ENCODE results near the gene NQO2. TPM values are rescaled to one million over a fixed set of nuclear protein-coding genes. Genes with fewer than 3 reads are reported as not detected.

Gene NQO2
- total RNA-seq, 1 donor from 2014 or later, result 9.4 TPM

DNA sequence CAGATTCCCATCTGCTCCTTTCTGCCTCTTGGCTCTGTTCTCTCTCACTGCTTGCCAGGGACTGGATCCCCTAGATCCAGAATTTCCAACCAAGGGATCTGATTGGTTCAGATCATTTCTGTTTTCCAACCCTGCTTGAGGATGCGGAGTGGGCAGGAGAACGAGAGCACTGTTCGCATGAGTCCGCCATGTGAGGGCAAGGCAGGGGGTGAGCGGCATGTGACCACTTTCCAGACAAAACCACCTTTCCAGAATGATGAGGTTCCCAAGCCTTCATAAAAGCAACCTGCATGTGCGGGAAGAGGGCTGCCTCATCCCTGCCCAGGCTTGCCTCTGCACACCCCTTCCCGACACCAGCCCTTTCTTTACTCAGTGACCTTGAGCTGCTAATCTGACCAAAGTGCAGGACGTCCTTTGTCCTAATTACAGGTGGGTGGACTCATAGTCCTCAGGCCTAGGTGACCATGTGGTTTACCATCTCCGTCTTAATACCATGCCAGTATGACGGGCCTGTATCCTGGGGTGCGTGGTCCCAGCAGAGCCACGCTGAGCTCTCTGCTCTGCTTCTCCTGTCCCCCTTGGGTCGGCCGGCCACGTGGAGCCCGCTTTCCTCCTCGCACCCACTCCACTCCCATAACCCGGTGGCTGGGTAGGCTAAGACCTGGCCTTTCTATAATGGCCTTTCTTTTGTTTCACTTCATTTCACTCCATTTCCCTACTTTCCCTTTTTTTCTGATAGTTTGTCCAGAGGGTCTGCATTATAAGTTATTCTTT, 14.4 kb downstream of the NQO2 start:
- no peak for FAIRE-seq
- no peak overlapping the region for H3K4me2 ChIP-seq (ENCODE audit: low read length)
- Mint-ChIP-seq H3K27me3 (ENCODE audit: low read depth, unreplicated experiment) (no peaks in the 10 kb centered on the region), H3K36me3 (ENCODE audit: low read depth, unreplicated experiment) (peaks cover 54% of the 10 kb centered on the region), H3K9me3 (ENCODE audit: unreplicated experiment) (peaks cover 22% of the 10 kb centered on the region), H3K27ac (ENCODE audit: unreplicated experiment) (no peak overlapping the region), H3K4me1 (ENCODE audit: low read depth, unreplicated experiment) (peaks cover 5% of the 10 kb centered on the region), H3K4me3 (ENCODE audit: unreplicated experiment) (no peak overlapping the region)
- no peaks in the 10 kb centered on the region for H4K20me1 ChIP-seq (ENCODE audit: insufficient read depth, low read length)
- no peak overlapping the region for H2AFZ ChIP-seq (ENCODE audit: low read depth, low read length)
- TF ChIP-seq, protein P1, sequence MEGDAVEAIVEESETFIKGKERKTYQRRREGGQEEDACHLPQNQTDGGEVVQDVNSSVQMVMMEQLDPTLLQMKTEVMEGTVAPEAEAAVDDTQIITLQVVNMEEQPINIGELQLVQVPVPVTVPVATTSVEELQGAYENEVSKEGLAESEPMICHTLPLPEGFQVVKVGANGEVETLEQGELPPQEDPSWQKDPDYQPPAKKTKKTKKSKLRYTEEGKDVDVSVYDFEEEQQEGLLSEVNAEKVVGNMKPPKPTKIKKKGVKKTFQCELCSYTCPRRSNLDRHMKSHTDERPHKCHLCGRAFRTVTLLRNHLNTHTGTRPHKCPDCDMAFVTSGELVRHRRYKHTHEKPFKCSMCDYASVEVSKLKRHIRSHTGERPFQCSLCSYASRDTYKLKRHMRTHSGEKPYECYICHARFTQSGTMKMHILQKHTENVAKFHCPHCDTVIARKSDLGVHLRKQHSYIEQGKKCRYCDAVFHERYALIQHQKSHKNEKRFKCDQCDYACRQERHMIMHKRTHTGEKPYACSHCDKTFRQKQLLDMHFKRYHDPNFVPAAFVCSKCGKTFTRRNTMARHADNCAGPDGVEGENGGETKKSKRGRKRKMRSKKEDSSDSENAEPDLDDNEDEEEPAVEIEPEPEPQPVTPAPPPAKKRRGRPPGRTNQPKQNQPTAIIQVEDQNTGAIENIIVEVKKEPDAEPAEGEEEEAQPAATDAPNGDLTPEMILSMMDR (IDR thresholded peaks at IDR 0.05; ENCODE audit: insufficient read depth, low read depth, low read length), result no peak
- TF ChIP-seq EZH2 (IDR thresholded peaks at IDR 0.05; ENCODE audit: insufficient read depth, low read length), result no peak
- no peak overlapping the region for H3K4me3 ChIP-seq (ENCODE audit: insufficient read depth, low read depth, low read length)
- peaks cover 5% of the 10 kb centered on the region for H3K9me3 ChIP-seq (ENCODE audit: insufficient read depth, low read depth, low read length)
- H3K27ac ChIP-seq (ENCODE audit: low read depth, low read length), result no peak overlapping the region
- H3K79me2 ChIP-seq (ENCODE audit: insufficient read depth, low read length), result no peaks in the 10 kb centered on the region
- H3K9ac ChIP-seq (ENCODE audit: low read length), result no peak overlapping the region
- no peak for DNase-seq (ENCODE audit: low read depth)
- H3K36me3 ChIP-seq (ENCODE audit: insufficient read depth, low read length), result peaks cover 16% of the 10 kb centered on the region
- no peaks in the 10 kb centered on the region for H3K27me3 ChIP-seq (ENCODE audit: insufficient read depth, low read length)
- H3K4me1 ChIP-seq (ENCODE audit: insufficient read depth, low read length), result peaks cover 8% of the 10 kb centered on the region

DNA sequence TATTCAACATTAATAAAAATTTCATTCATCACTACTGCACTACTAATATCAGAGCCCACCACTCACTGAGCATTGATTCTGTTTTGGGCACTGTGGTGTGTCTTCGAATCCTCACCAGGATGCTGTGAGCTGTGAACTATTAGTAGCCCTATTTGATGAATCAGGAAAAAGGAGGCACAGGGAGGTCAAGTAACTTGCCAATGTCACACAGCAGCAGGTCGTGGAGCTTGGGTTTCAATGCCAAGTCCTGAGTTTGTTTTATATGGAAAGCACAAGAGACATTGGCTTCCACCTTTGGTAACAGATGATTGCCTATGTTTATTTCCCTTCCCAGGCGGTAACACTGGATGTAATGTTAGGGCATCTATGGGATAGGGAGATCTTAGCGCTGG, 15.0 kb downstream of the NQO2 start:
- Mint-ChIP-seq H3K4me3 (ENCODE audit: unreplicated experiment) (no peak overlapping the region), H3K36me3 (ENCODE audit: low read depth, unreplicated experiment) (peaks cover 52% of the 10 kb centered on the region), H3K27me3 (ENCODE audit: low read depth, unreplicated experiment) (no peaks in the 10 kb centered on the region), H3K4me1 (ENCODE audit: low read depth, unreplicated experiment) (peaks cover 5% of the 10 kb centered on the region), H3K9me3 (ENCODE audit: unreplicated experiment) (peaks cover 22% of the 10 kb centered on the region), H3K27ac (ENCODE audit: unreplicated experiment) (no peak overlapping the region)
- Histone ChIP-seq H2AFZ (ENCODE audit: low read depth, low read length) (no peak overlapping the region), H3K36me3 (ENCODE audit: insufficient read depth, low read length) (peaks cover 16% of the 10 kb centered on the region), H3K27me3 (ENCODE audit: insufficient read depth, low read length) (no peaks in the 10 kb centered on the region), H3K27ac (ENCODE audit: low read depth, low read length) (no peak overlapping the region), H4K20me1 (ENCODE audit: insufficient read depth, low read length) (no peaks in the 10 kb centered on the region), H3K4me1 (ENCODE audit: insufficient read depth, low read length) (peaks cover 8% of the 10 kb centered on the region), H3K9me3 (ENCODE audit: insufficient read depth, low read depth, low read length) (peaks cover 5% of the 10 kb centered on the region), H3K4me3 (ENCODE audit: insufficient read depth, low read depth, low read length) (no peak overlapping the region), H3K4me2 (ENCODE audit: low read length) (no peak overlapping the region), H3K9ac (ENCODE audit: low read length) (no peak overlapping the region), H3K79me2 (ENCODE audit: insufficient read depth, low read length) (no peaks in the 10 kb centered on the region)
- no peak for DNase-seq (ENCODE audit: low read depth)
- TF ChIP-seq, protein P1 (IDR thresholded peaks at IDR 0.05; ENCODE audit: insufficient read depth, low read depth, low read length), result no peak
- TF ChIP-seq EZH2 (IDR thresholded peaks at IDR 0.05; ENCODE audit: insufficient read depth, low read length), result no peak
- FAIRE-seq, result no peak

DNA sequence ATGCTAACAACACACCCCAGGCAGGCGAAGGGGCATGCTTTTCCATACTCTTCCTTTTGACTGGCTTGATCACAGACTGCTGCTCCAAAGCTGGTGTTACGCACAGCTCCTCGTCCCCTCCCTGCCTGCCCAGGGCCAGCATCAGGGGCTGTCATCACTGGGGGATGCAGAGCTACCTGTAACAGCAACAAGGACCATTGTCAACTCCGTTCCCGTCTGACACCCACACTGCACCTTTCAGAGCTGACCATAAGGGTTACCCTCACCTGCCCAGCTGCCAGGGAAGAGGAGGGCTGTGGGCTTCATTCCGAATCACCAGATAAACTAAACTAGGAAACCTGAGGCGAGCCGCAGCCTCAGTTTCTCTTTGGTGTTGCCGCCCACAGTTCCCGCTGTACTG, 15.4 kb downstream of the NQO2 start:
- Mint-ChIP-seq H3K4me1 (ENCODE audit: low read depth, unreplicated experiment) (peaks cover 5% of the 10 kb centered on the region), H3K9me3 (ENCODE audit: unreplicated experiment) (peaks cover 22% of the 10 kb centered on the region), H3K27me3 (ENCODE audit: low read depth, unreplicated experiment) (no peaks in the 10 kb centered on the region), H3K27ac (ENCODE audit: unreplicated experiment) (no peak overlapping the region), H3K36me3 (ENCODE audit: low read depth, unreplicated experiment) (peaks cover 49% of the 10 kb centered on the region), H3K4me3 (ENCODE audit: unreplicated experiment) (no peak overlapping the region)
- Histone ChIP-seq H3K4me1 (ENCODE audit: insufficient read depth, low read length) (peaks cover 5% of the 10 kb centered on the region), H3K79me2 (ENCODE audit: insufficient read depth, low read length) (no peaks in the 10 kb centered on the region), H4K20me1 (ENCODE audit: insufficient read depth, low read length) (no peaks in the 10 kb centered on the region), H3K36me3 (ENCODE audit: insufficient read depth, low read length) (peaks cover 16% of the 10 kb centered on the region), H3K9ac (ENCODE audit: low read length) (no peak overlapping the region), H3K9me3 (ENCODE audit: insufficient read depth, low read depth, low read length) (peaks cover 5% of the 10 kb centered on the region), H3K27me3 (ENCODE audit: insufficient read depth, low read length) (no peaks in the 10 kb centered on the region), H3K4me3 (ENCODE audit: insufficient read depth, low read depth, low read length) (no peak overlapping the region), H3K27ac (ENCODE audit: low read depth, low read length) (no peak overlapping the region), H2AFZ (ENCODE audit: low read depth, low read length) (no peak overlapping the region), H3K4me2 (ENCODE audit: low read length) (no peak overlapping the region)
- no peak for DNase-seq (ENCODE audit: low read depth)
- TF ChIP-seq EZH2 (IDR thresholded peaks at IDR 0.05; ENCODE audit: insufficient read depth, low read length), result no peak
- TF ChIP-seq, protein P1 (IDR thresholded peaks at IDR 0.05; ENCODE audit: insufficient read depth, low read depth, low read length), result no peak
- no peak for FAIRE-seq
